NCI-H1930 (cell line): ENCODE results near the gene NPIPB2.

ENCODE experiments used
- DNase-seq, 2 experiments: peaks; one replicate each; lab custom pipeline; 2025; lab: John Stamatoyannopoulos, UW

Gene NPIPB2

GRCh38 chr16:11896486-11897176, 45.2 kb downstream of the NPIPB2 start:
- DNase-seq: no peak

DNA sequence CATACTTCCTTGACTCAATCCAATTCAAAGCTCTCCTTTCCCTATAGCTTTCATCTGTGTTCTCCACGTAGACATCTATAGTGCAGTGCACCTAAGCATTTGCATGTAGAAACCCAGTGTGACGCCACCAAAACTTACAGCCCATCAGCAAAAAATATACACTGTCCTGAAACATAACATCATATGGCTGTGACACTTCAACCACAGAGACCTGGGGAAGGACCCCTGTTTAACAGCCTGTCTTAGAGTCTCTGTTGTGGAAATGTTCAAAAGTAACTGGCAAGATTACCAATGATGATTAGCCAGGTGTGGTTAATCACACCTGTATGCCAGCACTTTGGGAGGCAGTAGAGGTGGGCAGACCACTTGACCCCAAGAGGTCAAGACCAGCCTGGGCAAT, 48.3 kb downstream of the NPIPB2 start:
- no peak for DNase-seq

GRCh38 chr16:11892761-11893160, 49.1 kb downstream of the NPIPB2 start:
- no peak for DNase-seq

DNA sequence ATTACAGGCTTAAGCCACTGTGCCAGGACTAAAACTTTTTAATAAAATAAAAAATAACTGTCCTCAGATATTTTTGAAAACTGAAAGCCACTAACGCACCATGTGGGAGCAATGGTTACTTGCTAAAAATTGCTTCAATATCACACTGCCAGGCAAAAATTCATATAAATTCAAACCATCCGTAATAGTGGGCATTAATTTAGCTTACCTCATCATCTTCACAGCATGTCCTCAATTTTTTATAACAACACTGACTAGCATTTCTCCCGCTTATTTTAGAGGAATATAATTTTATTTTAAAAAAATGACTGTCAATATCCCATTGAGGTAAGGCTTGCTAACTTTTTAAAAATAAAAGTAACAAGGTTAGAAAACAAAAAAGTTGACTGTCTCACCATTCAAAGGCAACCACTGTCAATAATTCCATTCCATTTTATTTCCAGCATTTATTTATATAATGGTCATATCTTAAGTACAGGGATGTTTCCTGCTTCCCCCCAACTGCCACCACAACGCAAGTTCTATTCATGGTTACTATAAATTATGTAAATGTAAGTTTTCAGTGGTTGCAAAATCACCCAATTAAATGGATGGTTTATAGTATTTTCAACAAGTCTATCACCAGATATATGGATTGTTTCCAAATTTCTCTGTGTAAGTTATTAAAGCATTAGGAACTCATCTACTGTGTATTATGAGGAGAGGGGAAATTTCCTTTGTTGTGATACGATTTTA, 51.4 kb downstream of the NPIPB2 start:
- DNase-seq: no peak

GRCh38 chr16:11886881-11887280, 55.0 kb downstream of the NPIPB2 start:
- DNase-seq: no peak

DNA sequence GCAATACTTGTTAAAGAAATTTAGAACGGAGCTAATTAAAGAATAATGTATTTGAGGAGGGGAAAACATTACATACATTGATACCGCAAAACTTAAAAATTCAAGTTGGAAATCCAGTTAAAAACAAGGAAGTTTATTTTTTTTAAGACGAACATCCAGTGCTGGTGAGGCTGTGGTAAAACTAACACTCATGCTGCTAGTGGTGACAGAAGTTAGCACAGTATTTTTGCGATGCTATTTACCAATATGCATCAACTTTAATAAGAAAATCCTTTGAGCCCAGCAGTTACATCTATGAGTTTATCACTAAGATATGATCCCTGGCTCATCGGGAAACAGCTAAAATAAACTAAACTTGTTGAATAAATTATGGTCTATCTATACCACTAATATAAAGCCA, 57.8 kb downstream of the NPIPB2 start:
- no peak for DNase-seq

DNA sequence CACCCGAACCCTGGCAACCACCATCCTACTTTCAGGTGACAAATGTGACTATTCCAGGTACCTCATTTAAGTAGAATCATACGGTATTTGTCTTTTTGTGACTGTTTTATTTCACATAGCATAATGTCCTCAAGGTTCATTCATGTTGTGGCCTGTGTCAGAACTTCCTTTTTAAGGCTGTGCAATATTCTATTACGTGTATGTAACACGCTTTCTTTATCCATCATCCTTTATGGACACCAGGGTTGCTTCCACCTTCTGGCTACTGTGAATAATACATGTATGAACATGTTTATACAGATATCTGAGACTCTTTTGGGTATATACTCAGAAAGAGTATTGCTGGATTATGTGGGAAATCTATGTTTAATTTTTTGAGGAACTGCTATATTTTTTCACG, 61.8 kb downstream of the NPIPB2 start:
- no peak for DNase-seq

GRCh38 chr16:11877374-11877773, 64.5 kb downstream of the NPIPB2 start:
- no peak for DNase-seq
